Trophoblast cell (in vitro differentiated cells and primary cell): ENCODE measurements around the gene DCAF15.

Experiments used
- DNase-seq, 2 donors: peaks; one replicate each; pipeline ENCODE4 v3.0.0-alpha.2; 2016
- H2AFZ ChIP-seq: 2 replicates; pipeline ENCODE4 v1.6.1; 2013; ENCODE audit warnings: low read length, moderate library complexity, mild to moderate bottlenecking; ENCODE audit not compliant: insufficient read depth, poor library complexity
- H2AK5ac ChIP-seq: 2 replicates; pipeline ENCODE4 v1.6.1; 2013; ENCODE audit warnings: mild to moderate bottlenecking, low read length
- H2BK120ac ChIP-seq: 2 replicates; pipeline ENCODE4 v1.6.1; 2013; ENCODE audit warnings: low read length, mild to moderate bottlenecking, moderate library complexity; ENCODE audit not compliant: insufficient read depth, poor library complexity
- H2BK12ac ChIP-seq: 2 replicates; pipeline ENCODE4 v1.6.1; 2013; ENCODE audit warnings: mild to moderate bottlenecking, low read length, moderate library complexity
- H2BK5ac ChIP-seq: 2 replicates; pipeline ENCODE4 v1.6.1; 2013; ENCODE audit warnings: low read length, low read depth, moderate library complexity, mild to moderate bottlenecking; ENCODE audit not compliant: poor library complexity
- H3K14ac ChIP-seq: 2 replicates; pipeline ENCODE4 v1.6.1; 2013; ENCODE audit warnings: mild to moderate bottlenecking, low read length
- H3K18ac ChIP-seq: 2 replicates; pipeline ENCODE4 v1.6.1; 2013; ENCODE audit warnings: mild to moderate bottlenecking, low read length
- H3K23ac ChIP-seq: 2 replicates; pipeline ENCODE4 v1.6.1; 2013; ENCODE audit warnings: low read length
- H3K27ac ChIP-seq: 2 replicates; pipeline ENCODE4 v1.5.1; 2013; ENCODE audit warnings: low read depth, mild to moderate bottlenecking, inconsistent platforms, low read length, moderate library complexity
- H3K27me3 ChIP-seq: 2 replicates; pipeline ENCODE4 v1.6.1; 2013; ENCODE audit warnings: inconsistent platforms, mild to moderate bottlenecking, low read length, moderate library complexity; ENCODE audit not compliant: insufficient read depth
- H3K36me3 ChIP-seq, 2 experiments: 1 replicate in 1 of 2; 2 replicates in 1 of 2; pipeline ENCODE4 v1.6.1; 2013; ENCODE audit warnings: low read length in 2 of 2, mild to moderate bottlenecking in 2 of 2, moderate library complexity in 1 of 2; ENCODE audit not compliant: insufficient read depth in 2 of 2, control insufficient read depth in 1 of 2
- H3K4ac ChIP-seq: 2 replicates; pipeline ENCODE4 v1.6.1; 2013; ENCODE audit warnings: low read depth, mild to moderate bottlenecking, low read length, moderate library complexity
- H3K4me1 ChIP-seq, 2 experiments: 1 replicate in 1 of 2; 2 replicates in 1 of 2; pipeline ENCODE4 v1.6.1; 2013; ENCODE audit warnings: low read length in 2 of 2, mild to moderate bottlenecking in 2 of 2, moderate library complexity in 1 of 2; ENCODE audit not compliant: insufficient read depth in 2 of 2, control insufficient read depth in 1 of 2
- H3K4me2 ChIP-seq: 2 replicates; pipeline ENCODE4 v1.6.1; 2013; ENCODE audit warnings: inconsistent platforms, mild to moderate bottlenecking, low read length, moderate library complexity
- H3K4me3 ChIP-seq: 2 replicates; pipeline ENCODE4 v1.5.1; 2013; ENCODE audit warnings: mild to moderate bottlenecking, low read depth, low read length, inconsistent platforms
- H3K79me1 ChIP-seq: one replicate; pipeline ENCODE4 v1.6.1; 2013; ENCODE audit warnings: low read length
- H3K79me2 ChIP-seq: 2 replicates; pipeline ENCODE4 v1.6.1; 2013; ENCODE audit warnings: low read length, mild to moderate bottlenecking; ENCODE audit not compliant: control insufficient read depth, insufficient read depth, poor library complexity
- H3K9ac ChIP-seq: 2 replicates; pipeline ENCODE4 v1.6.1; 2013; ENCODE audit warnings: mild to moderate bottlenecking, low read length
- H3K9me3 ChIP-seq: 2 replicates; pipeline ENCODE4 v1.6.1; 2013; ENCODE audit warnings: low read depth, mild to moderate bottlenecking, control low read depth, inconsistent platforms, low read length; ENCODE audit not compliant: insufficient read depth
- H4K12ac ChIP-seq: 2 replicates; pipeline ENCODE4 v1.6.1; 2013; ENCODE audit warnings: low read depth, mild to moderate bottlenecking, low read length, moderate library complexity
- H4K8ac ChIP-seq: 2 replicates; pipeline ENCODE4 v1.6.1; 2013; ENCODE audit warnings: low read depth, mild to moderate bottlenecking, low read length, moderate library complexity
- H4K91ac ChIP-seq: one replicate; pipeline ENCODE4 v1.6.1; 2013; ENCODE audit warnings: low read depth, mild to moderate bottlenecking, low read length, moderate library complexity
- WGBS: extraction: QIAGEN DNeasy Blood & Tissue Kit; methylation state at CpG from one replicate; pipeline ENCODE4 v1.1.7; 2013; ENCODE audit warnings: missing lambda C conversion rate; ENCODE audit not compliant: insufficient read length, insufficient coverage; ENCODE audit errors: extremely low coverage; 5-methylcytosine and 5-hydroxymethylcytosine counted together

The DCAF15 gene

DNA sequence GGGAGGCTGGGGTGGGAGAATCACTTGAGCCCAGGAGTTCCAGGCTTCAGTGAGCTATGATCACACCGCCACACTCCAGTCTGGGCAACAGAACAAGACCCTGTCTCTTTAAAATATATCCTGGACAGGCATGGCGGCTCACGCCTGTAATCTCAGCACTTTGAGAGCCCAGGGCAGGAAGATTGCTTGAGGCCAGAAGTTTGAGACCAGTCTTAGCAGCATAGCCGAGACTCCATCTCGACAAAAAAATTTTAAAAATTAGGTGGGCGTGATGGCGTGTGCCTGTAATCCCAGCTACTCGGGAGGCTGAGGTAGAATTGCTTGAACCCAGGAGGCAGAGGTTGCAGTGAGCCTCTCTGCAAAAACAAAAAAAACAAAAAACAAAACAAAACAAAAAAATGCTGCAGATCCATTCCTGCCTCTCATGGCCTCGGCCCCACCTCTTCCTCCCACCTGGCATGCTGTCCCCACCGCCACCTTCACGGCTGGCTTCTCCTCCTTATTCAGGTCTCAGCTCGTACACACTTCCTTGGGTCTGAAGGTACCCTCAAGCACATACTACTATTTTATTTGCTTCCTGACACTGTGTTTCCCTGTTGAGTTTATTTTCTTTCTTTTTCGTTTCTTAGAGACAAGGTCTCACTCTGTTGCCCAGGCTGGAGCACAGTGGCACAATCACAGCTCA lies 48.5 kb downstream of the DCAF15 start:
- Histone ChIP-seq H3K23ac (no peak overlapping the region), H3K9me3 (peaks cover 2% of the 10 kb centered on the region), H3K4me3 (no peak overlapping the region), H2AFZ (no peak overlapping the region), H3K14ac (no peak overlapping the region), H3K4ac (no peak overlapping the region), H4K12ac (no peak overlapping the region), H3K4me2 (no peak overlapping the region), H3K79me1 (peaks cover under 1% of the 10 kb centered on the region), H2BK5ac (no peak overlapping the region), H2AK5ac (no peak overlapping the region), H3K79me2 (no peaks in the 10 kb centered on the region), H2BK120ac (peak overlapping the region; percentile 25), H3K27me3 (no peaks in the 10 kb centered on the region), H2BK12ac (no peak overlapping the region), H3K4me1 (peaks cover 4 to 13% of the 10 kb centered on the region in 2 experiments), H4K91ac (no peak overlapping the region), H3K9ac (no peak overlapping the region), H3K18ac (no peak overlapping the region), H3K36me3 (peaks cover 0 to 7% of the 10 kb centered on the region in 2 experiments), H3K27ac (peak overlapping the region; percentile 34), H4K8ac (no peak overlapping the region)
- no CpG with 5 or more reads among the region's 13 CpGs for WGBS
- DNase-seq, result peak; percentile 73 to 89

DNA sequence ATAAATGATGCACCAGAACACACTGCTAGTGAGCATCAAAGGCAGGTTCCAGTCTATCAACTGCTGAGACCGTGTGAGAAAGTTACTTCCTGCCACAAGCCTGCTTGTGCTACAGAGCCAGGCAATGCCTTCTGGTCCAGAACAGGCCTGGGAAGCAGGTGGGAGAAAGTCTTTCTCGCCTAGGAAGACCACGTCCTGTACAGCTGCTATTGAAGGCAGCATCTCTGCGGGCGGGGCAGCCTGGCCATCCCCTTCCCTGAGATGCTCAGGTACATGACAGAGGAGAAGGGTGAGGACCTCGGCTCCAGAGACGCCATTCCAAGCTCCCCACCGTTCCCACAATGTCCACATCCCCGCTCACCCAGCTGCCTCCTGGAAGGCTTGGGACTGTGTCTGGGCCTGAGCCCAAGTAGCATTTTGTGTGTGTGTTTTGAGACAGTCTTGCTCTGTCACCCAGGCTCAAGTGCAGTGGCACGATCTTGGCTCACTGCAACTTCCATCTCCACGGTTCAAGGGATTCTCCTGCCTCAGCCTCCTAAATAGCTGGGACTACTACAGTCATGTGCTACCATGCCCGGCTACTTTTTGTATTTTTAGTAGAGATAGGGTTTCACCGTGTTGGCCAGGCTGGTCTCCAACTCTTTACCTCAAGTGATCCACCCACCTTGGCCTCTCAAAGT lies 50.4 kb downstream of the DCAF15 start:
- H3K14ac ChIP-seq, result no peak overlapping the region
- H4K91ac ChIP-seq, result no peak overlapping the region
- no peaks in the 10 kb centered on the region for H3K27me3 ChIP-seq
- no peak overlapping the region for H3K4me3 ChIP-seq
- H3K23ac ChIP-seq, result no peak overlapping the region
- H3K4ac ChIP-seq, result no peak overlapping the region
- H3K18ac ChIP-seq, result no peak overlapping the region
- no peak overlapping the region for H2BK120ac ChIP-seq
- no peak overlapping the region for H4K8ac ChIP-seq
- no peak overlapping the region for H3K4me2 ChIP-seq
- no peak overlapping the region for H3K9ac ChIP-seq
- H2AFZ ChIP-seq, result no peak overlapping the region
- no peak overlapping the region for H4K12ac ChIP-seq
- no peak overlapping the region for H2BK12ac ChIP-seq
- H3K79me1 ChIP-seq, result peaks cover 9% of the 10 kb centered on the region
- peaks cover 7 to 16% of the 10 kb centered on the region in 2 experiments for H3K4me1 ChIP-seq
- H3K27ac ChIP-seq, result no peak overlapping the region
- H3K9me3 ChIP-seq, result peaks cover 2% of the 10 kb centered on the region
- H2AK5ac ChIP-seq, result no peak overlapping the region
- peaks cover 5% of the 10 kb centered on the region for H3K79me2 ChIP-seq
- DNase-seq, result no peak
- no peak overlapping the region for H2BK5ac ChIP-seq
- H3K36me3 ChIP-seq, result peaks cover 0 to 2% of the 10 kb centered on the region in 2 experiments
- no CpG with 5 or more reads among the region's 13 CpGs for WGBS

DNA sequence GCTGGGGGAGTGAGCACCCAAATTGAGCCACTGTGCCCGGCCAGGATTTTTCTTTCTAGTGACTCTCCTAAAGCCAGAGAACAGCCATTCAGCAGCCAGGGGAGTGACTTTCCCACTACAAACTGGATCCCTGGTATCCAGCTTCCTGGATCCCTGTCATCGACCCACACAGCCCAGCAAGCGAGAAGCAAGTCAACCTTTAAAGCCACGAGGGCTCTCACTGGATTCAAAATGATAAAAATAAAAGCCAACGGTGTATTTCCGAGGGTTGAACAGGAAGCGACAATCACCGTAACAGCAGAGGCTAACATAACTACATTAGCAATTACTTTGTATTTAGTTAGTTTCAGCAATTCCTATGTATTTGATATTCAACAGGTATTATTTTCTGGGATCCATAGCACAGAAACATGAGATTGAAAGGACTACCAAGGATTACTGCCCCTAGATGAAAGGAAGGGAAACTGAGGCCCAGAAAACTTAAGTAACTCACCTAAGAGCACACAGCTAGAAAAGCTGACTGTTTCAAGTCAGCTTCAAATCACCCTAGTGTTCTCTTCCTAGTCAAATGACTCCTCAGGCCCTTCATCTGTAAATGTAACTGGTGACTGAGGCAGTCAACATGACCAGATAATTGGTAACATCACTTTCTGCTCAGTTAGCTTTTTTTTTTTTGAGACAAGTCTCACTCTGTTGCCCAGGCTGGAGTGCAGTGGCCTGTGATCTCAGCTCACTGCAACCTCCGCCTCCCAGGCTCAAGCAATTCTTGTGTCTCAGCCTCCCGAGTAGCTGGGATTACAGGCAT lies 51.1 kb downstream of the DCAF15 start:
- WGBS, result no CpG with 5 or more reads among the region's 10 CpGs
- H3K27me3 ChIP-seq, result no peaks in the 10 kb centered on the region
- H3K4me2 ChIP-seq, result no peak overlapping the region
- H2AFZ ChIP-seq, result no peak overlapping the region
- H4K8ac ChIP-seq, result no peak overlapping the region
- H3K27ac ChIP-seq, result no peak overlapping the region
- peaks cover 5% of the 10 kb centered on the region for H3K79me2 ChIP-seq
- H4K12ac ChIP-seq, result no peak overlapping the region
- no peak overlapping the region for H2BK5ac ChIP-seq
- peaks cover 9% of the 10 kb centered on the region for H3K79me1 ChIP-seq
- no peaks in the 10 kb centered on the region for H3K36me3 ChIP-seq
- H3K14ac ChIP-seq, result no peak overlapping the region
- no peak overlapping the region for H2BK120ac ChIP-seq
- peaks cover 2% of the 10 kb centered on the region for H3K9me3 ChIP-seq
- H3K4ac ChIP-seq, result no peak overlapping the region
- DNase-seq, result no peak
- H3K4me3 ChIP-seq, result no peak overlapping the region
- H4K91ac ChIP-seq, result no peak overlapping the region
- peaks cover 7 to 16% of the 10 kb centered on the region in 2 experiments for H3K4me1 ChIP-seq
- H3K18ac ChIP-seq, result no peak overlapping the region
- no peak overlapping the region for H3K23ac ChIP-seq
- no peak overlapping the region for H2BK12ac ChIP-seq
- no peak overlapping the region for H3K9ac ChIP-seq
- no peak overlapping the region for H2AK5ac ChIP-seq

DNA sequence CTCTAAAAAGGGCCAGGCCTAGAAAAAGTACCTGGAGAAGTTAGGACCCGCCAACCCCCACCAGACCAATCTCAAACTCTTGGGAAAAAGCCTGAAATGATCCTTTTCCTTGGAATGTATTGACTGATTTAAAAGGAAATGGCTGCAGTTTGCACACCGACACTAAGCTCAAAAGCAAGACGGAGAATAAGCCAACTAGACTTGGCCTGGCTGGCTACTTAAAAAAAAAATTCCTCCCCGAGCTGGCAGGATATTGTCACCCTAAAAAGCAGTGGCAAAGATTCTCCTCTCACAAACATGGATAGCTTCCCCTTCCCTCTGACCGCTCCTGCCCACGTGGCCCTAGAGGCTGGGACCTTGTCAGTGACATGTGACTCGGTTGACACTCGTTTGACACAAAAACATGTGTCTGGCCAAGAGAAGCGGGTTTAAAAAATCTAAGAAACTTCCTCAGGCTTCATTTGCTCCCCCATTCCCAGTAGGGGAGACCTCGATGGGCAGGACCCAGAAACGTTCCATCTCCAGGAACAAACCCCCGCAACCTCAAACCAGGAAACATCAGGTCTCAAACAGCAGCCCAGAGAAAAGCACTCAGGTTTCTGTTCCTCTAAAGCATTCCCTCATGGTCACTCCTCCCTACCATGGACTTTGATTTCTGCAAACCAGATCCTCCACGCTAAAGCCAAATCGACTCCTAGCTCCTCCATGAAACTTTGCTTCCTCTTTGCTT lies 52.5 kb downstream of the DCAF15 start:
- H2BK120ac ChIP-seq, result no peak overlapping the region
- peaks cover 9% of the 10 kb centered on the region for H3K79me1 ChIP-seq
- peaks cover 2% of the 10 kb centered on the region for H3K9me3 ChIP-seq
- peaks cover 11 to 20% of the 10 kb centered on the region in 2 experiments for H3K4me1 ChIP-seq
- H2BK12ac ChIP-seq, result no peak overlapping the region
- H3K9ac ChIP-seq, result no peak overlapping the region
- no peak overlapping the region for H3K4me3 ChIP-seq
- H3K23ac ChIP-seq, result no peak overlapping the region
- H3K27me3 ChIP-seq, result no peaks in the 10 kb centered on the region
- peaks cover 5% of the 10 kb centered on the region for H3K79me2 ChIP-seq
- H2AK5ac ChIP-seq, result no peak overlapping the region
- no peak overlapping the region for H3K27ac ChIP-seq
- DNase-seq, result peak in 1 of 2 donors; percentile 62
- no peak overlapping the region for H4K91ac ChIP-seq
- no peak overlapping the region for H4K8ac ChIP-seq
- no peak overlapping the region for H2BK5ac ChIP-seq
- H3K14ac ChIP-seq, result no peak overlapping the region
- no peak overlapping the region for H4K12ac ChIP-seq
- WGBS, result no CpG with 5 or more reads among the region's 14 CpGs
- H2AFZ ChIP-seq, result no peak overlapping the region
- no peak overlapping the region for H3K18ac ChIP-seq
- no peaks in the 10 kb centered on the region for H3K36me3 ChIP-seq
- H3K4ac ChIP-seq, result peak overlapping the region; percentile 13
- no peak overlapping the region for H3K4me2 ChIP-seq
